HG02973 (cell line): ENCODE data around the gene UBE2F.

Source experiments
- ATAC-seq: cut with Tn5 transposase; IDR thresholded peaks from one replicate; pipeline ENCODE4 v1.9.1; 2021; ENCODE audit warnings: moderate library complexity; ENCODE audit not compliant: unreplicated experiment

Gene UBE2F

GRCh38 chr2:238069021-238069709 is 102.4 kb downstream of the UBE2F start:
- no peak for ATAC-seq

GRCh38 chr2:238069877-238070276 is 103.1 kb downstream of the UBE2F start:
- no peak for ATAC-seq

- no peak for ATAC-seq
Measured at GRCh38 chr2:238075397-238075796, 108.6 kb downstream of the UBE2F start.

- no peak for ATAC-seq
Measured at GRCh38 chr2:238077292-238077691, 110.5 kb downstream of the UBE2F start.

- ATAC-seq, result no peak
Measured at GRCh38 chr2:238079874-238080327, 113.1 kb downstream of the UBE2F start.

- no peak for ATAC-seq
Measured at GRCh38 chr2:238080518-238080917, 113.7 kb downstream of the UBE2F start.

- ATAC-seq, result no peak
Measured at GRCh38 chr2:238081150-238081549, 114.3 kb downstream of the UBE2F start.

- no peak for ATAC-seq
Measured at GRCh38 chr2:238081561-238081960, 114.7 kb downstream of the UBE2F start.

GRCh38 chr2:238082151-238082550 is 115.3 kb downstream of the UBE2F start:
- ATAC-seq, result no peak

- no peak for ATAC-seq
Measured at GRCh38 chr2:238082827-238083226, 116.0 kb downstream of the UBE2F start.

GRCh38 chr2:238083919-238084318 is 117.1 kb downstream of the UBE2F start:
- ATAC-seq, result no peak

- ATAC-seq, result no peak
Measured at GRCh38 chr2:238084761-238085160, 117.9 kb downstream of the UBE2F start.

- ATAC-seq, result no peak
Measured at GRCh38 chr2:238085899-238086298, 119.1 kb downstream of the UBE2F start.

GRCh38 chr2:238087211-238087610 is 120.4 kb downstream of the UBE2F start:
- ATAC-seq, result no peak

GRCh38 chr2:238090887-238091286 is 124.1 kb downstream of the UBE2F start:
- ATAC-seq, result no peak

- ATAC-seq, result no peak
Measured at GRCh38 chr2:238091436-238092060, 124.7 kb downstream of the UBE2F start.
